NT2/D1 (cell line): ENCODE measurements around the gene PTPRT.

Source experiments
- SUZ12 ChIP-seq: IDR thresholded peaks from 2 replicates; pipeline ENCODE4 v1.6.1; 2011; ENCODE audit not compliant: insufficient read length, insufficient read depth; ENCODE audit errors: extremely low read depth
- YY1 ChIP-seq: IDR thresholded peaks from 2 replicates; pipeline ENCODE4 v1.6.1; 2011; ENCODE audit not compliant: insufficient read length, insufficient read depth
- ZNF274 ChIP-seq: IDR thresholded peaks from 2 replicates; pipeline ENCODE4 v1.6.1; 2011; ENCODE audit warnings: mild to moderate bottlenecking, low read depth, low read length

DNA sequence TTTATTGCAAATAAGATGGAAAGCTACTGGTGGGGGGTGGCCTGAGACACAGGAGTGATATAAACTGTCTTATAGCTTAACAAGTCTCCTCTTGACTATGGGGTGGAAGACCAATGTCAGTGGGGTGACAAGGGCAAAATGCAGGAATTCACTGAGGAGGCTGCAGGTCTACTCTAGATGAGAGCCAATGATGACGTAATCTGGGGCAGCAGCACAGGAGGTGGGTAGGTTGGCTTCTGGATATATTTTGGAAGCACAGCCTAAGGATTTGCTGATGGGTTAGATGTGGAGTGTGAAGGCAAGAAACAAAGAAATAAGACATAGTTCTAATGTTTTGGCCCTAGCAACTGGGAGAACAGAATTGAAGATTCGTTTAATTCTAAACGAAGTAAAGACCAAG, 253.2 kb downstream of the PTPRT start:
- TF ChIP-seq ZNF274 (no peak), YY1 (no peak), SUZ12 (no peak)
